PC-3 (cell line): ENCODE data around the gene LIMS2. TPM values are rescaled to one million over a fixed set of nuclear protein-coding genes. Genes with fewer than 3 reads are reported as not detected.

Experiments used
- ATAC-seq: fragments of 200-7000 bp; cut with Tn5 transposase; 2 replicates; pipeline ENCODE4 v1.9.1; 2020; ENCODE audit warnings: mild to moderate bottlenecking, moderate library complexity
- BruUV-seq: library from RNA; stranded (reverse); fragments of 400-500 nt; replicated peaks from 2 replicates; lab custom pipeline; 2021; lab: Mats Ljungman, UMichigan
- CTCF ChIA-PET: fragments of 300-600 bp; sonication (Branson Sonifier 250); formaldehyde crosslinking; loops from one replicate; lab custom pipeline; 2022; ENCODE audit warnings: antibody characterized with exemption; lab: Charles Lee
- POLR2A ChIA-PET: fragments of 300-600 bp; sonication (Branson Sonifier 250); formaldehyde crosslinking; loops from one replicate; lab custom pipeline; 2022; ENCODE audit warnings: antibody characterized with exemption; ENCODE audit not compliant: unreplicated experiment; lab: Charles Lee
- DNase-seq: peaks from one replicate; pipeline ENCODE4 v3.0.0-alpha.2; 2015
- H2AFZ ChIP-seq: fragments of 300-600 bp; sonication (generic); 2 replicates; pipeline ENCODE4 v1.6.0; 2016; ENCODE audit warnings: antibody characterized with exemption, low read length
- H3F3A ChIP-seq: fragments of 300-600 bp; sonication (generic); one replicate; pipeline ENCODE4 v1.6.0; 2017; ENCODE audit warnings: antibody characterized with exemption, low read length, control low read depth, mild to moderate bottlenecking; ENCODE audit not compliant: unreplicated experiment
- H3K27ac ChIP-seq: fragments of 300-600 bp; sonication (generic); 2 replicates; pipeline ENCODE4 v1.5.1; 2016; ENCODE audit warnings: mild to moderate bottlenecking, low read length
- H3K27me3 ChIP-seq: fragments of 300-600 bp; sonication (generic); 2 replicates; pipeline ENCODE4 v1.6.1; 2016; ENCODE audit warnings: low read length, mixed read lengths
- H3K36me3 ChIP-seq: fragments of 300-600 bp; sonication (generic); 2 replicates; pipeline ENCODE4 v1.6.1; 2016; ENCODE audit warnings: low read depth, mixed run types, low read length, mixed read lengths
- H3K4me1 ChIP-seq: fragments of 300-600 bp; sonication (generic); 2 replicates; pipeline ENCODE4 v1.5.1; 2016; ENCODE audit warnings: low read length; ENCODE audit not compliant: insufficient read depth
- H3K4me2 ChIP-seq: fragments of 300-600 bp; sonication (generic); 2 replicates; pipeline ENCODE4 v1.6.0; 2016; ENCODE audit warnings: low read length
- H3K4me3 ChIP-seq: fragments of 300-600 bp; sonication (generic); 2 replicates; pipeline ENCODE4 v1.5.1; 2016; ENCODE audit warnings: mild to moderate bottlenecking, low read length, mixed read lengths
- H3K79me2 ChIP-seq: fragments of 300-600 bp; sonication (generic); 2 replicates; pipeline ENCODE4 v1.6.1; 2017; ENCODE audit warnings: low read length, mixed read lengths
- H3K9ac ChIP-seq: fragments of 300-600 bp; sonication (generic); 2 replicates; pipeline ENCODE4 v1.6.0; 2016; ENCODE audit warnings: mild to moderate bottlenecking, low read length
- H3K9me2 ChIP-seq: fragments of 300-600 bp; sonication (generic); replicated peaks from 2 replicates; pipeline ENCODE4 v1.6.1; 2016; ENCODE audit warnings: mixed run types, low read length, mixed read lengths
- H3K9me3 ChIP-seq: fragments of 300-600 bp; sonication (generic); 2 replicates; pipeline ENCODE4 v1.6.1; 2016; ENCODE audit warnings: low read length, mixed read lengths
- H4K20me1 ChIP-seq: fragments of 300-600 bp; sonication (generic); 2 replicates; pipeline ENCODE4 v1.6.1; 2016; ENCODE audit warnings: low read length, mixed read lengths
- EZH2 ChIP-seq: fragments of 300-600 bp; sonication (generic); IDR thresholded peaks from one replicate; pipeline ENCODE4 v1.6.1; 2017; ENCODE audit warnings: antibody characterized with exemption, mild to moderate bottlenecking, low read length; ENCODE audit not compliant: unreplicated experiment
- EZH2phosphoT487 ChIP-seq: fragments of 300-600 bp; sonication (generic); IDR thresholded peaks from 2 replicates; pipeline ENCODE4 v1.6.1; 2018; ENCODE audit warnings: mild to moderate bottlenecking, antibody characterized with exemption, low read length, borderline replicate concordance
- intact Hi-C: fragments of 100-400 bp; cut with micrococcal nuclease; formaldehyde crosslinking; loops from 2 replicates; pipeline ENCODE4 v1.9.0; 2023
- total RNA-seq: library from RNA; depleted of rRNA; stranded (reverse); fragments of >200 nt; gene quantifications from 2 replicates; pipeline ENCODE4 v1.2.3, GENCODE V29; 2014
- TF ChIP-seq, protein P1 (sequence below): fragments of 300-600 bp; sonication (generic); conservative IDR thresholded peaks from 2 replicates; pipeline ENCODE4 v1.5.1; 2017; ENCODE audit warnings: antibody characterized with exemption, low read depth, mild to moderate bottlenecking, low read length

LIMS2 gene
- total RNA-seq, 1 experiment from 2014 or later: 5.0 TPM

DNA sequence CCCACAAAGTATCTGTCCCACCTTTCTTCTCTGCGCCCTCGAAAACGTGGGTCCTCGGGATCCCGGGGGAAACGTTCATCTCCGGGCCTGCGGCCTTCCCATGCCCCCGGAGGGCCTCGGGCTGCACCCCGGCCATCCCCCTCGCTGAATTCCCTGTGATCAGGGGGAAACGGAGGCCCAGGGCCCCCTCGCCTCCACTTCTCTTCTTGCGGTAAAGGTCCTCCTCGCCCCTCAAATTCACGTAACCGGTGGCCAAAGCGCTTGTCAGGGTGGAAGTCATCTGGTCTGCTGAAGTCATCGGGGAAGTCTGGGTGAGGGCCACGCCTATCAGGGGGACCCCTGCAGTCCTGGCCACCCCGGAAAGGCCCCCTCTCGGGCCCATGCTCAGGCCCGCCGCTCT, 38.2 kb upstream of the LIMS2 start:
- H3F3A ChIP-seq: no peaks in the 10 kb centered on the region
- CTCF ChIA-PET: interaction anchor here (0.6 kb wide), 1 partner anchor 13 kb away, joined by 3 read pairs; no protein-coding TSS in a partner anchor
- POLR2A ChIA-PET: no interaction called here
- H3K36me3 ChIP-seq: peaks cover 24% of the 10 kb centered on the region
- H3K4me1 ChIP-seq: no peaks in the 10 kb centered on the region
- H2AFZ ChIP-seq: no peak overlapping the region
- TF ChIP-seq EZH2: no peak
- TF ChIP-seq EZH2phosphoT487: no peak
- TF ChIP-seq, protein P1, sequence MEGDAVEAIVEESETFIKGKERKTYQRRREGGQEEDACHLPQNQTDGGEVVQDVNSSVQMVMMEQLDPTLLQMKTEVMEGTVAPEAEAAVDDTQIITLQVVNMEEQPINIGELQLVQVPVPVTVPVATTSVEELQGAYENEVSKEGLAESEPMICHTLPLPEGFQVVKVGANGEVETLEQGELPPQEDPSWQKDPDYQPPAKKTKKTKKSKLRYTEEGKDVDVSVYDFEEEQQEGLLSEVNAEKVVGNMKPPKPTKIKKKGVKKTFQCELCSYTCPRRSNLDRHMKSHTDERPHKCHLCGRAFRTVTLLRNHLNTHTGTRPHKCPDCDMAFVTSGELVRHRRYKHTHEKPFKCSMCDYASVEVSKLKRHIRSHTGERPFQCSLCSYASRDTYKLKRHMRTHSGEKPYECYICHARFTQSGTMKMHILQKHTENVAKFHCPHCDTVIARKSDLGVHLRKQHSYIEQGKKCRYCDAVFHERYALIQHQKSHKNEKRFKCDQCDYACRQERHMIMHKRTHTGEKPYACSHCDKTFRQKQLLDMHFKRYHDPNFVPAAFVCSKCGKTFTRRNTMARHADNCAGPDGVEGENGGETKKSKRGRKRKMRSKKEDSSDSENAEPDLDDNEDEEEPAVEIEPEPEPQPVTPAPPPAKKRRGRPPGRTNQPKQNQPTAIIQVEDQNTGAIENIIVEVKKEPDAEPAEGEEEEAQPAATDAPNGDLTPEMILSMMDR: no peak
- DNase-seq: no peak
- BruUV-seq: no TSS peak
- no peak overlapping the region for H3K4me2 ChIP-seq
- H3K27me3 ChIP-seq: no peaks in the 10 kb centered on the region
- no peaks in the 10 kb centered on the region for H3K79me2 ChIP-seq
- intact Hi-C loops: no loop called here
- H3K27ac ChIP-seq: no peak overlapping the region
- no peak for ATAC-seq
- H3K9me3 ChIP-seq: no peaks in the 10 kb centered on the region
- no peak overlapping the region for H3K4me3 ChIP-seq
- H3K9me2 ChIP-seq: no peaks in the 10 kb centered on the region
- no peak overlapping the region for H3K9ac ChIP-seq
- no peaks in the 10 kb centered on the region for H4K20me1 ChIP-seq

DNA sequence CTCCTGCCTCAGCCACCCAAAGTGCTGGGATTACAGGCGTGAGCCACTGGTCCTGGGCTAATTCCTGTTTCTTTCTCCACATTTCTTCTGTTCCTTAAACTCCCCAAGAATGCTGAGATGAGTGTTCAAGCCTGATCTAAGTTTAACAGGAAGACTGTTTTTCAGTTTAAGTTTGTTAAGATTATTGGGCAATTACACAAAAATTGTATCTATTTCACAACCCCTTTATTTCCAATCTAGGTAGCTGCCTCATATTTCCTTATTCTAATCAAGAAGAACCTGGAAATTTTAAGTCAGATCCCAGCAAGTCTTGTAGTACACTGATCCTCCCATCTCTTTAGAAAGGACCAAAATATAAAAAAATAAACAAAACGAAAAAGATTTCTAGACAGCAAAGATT, 37.7 kb upstream of the LIMS2 start:
- ChIA-PET CTCF (no interaction called here), POLR2A (no interaction called here)
- no peaks in the 10 kb centered on the region for H3K79me2 ChIP-seq
- H4K20me1 ChIP-seq: no peaks in the 10 kb centered on the region
- peaks cover 28% of the 10 kb centered on the region for H3K36me3 ChIP-seq
- no peaks in the 10 kb centered on the region for H3K9me3 ChIP-seq
- H3K4me1 ChIP-seq: no peaks in the 10 kb centered on the region
- intact Hi-C loops: no loop called here
- no peak overlapping the region for H3K4me3 ChIP-seq
- BruUV-seq: no TSS peak
- no peak overlapping the region for H3K4me2 ChIP-seq
- no peaks in the 10 kb centered on the region for H3K27me3 ChIP-seq
- TF ChIP-seq, protein P1: no peak
- TF ChIP-seq EZH2phosphoT487: no peak
- TF ChIP-seq EZH2: no peak
- H2AFZ ChIP-seq: no peak overlapping the region
- H3K27ac ChIP-seq: no peak overlapping the region
- no peak for ATAC-seq
- no peak overlapping the region for H3K9ac ChIP-seq
- H3F3A ChIP-seq: no peaks in the 10 kb centered on the region
- H3K9me2 ChIP-seq: no peaks in the 10 kb centered on the region
- no peak for DNase-seq

- Histone ChIP-seq H3K79me2 (peaks cover 7% of the 10 kb centered on the region), H3K4me3 (no peak overlapping the region), H3F3A (no peaks in the 10 kb centered on the region), H3K9ac (no peak overlapping the region), H3K27ac (no peak overlapping the region), H4K20me1 (no peaks in the 10 kb centered on the region), H3K4me1 (peaks cover 9% of the 10 kb centered on the region; the same call in 1 of the 2 replicates), H3K4me2 (no peak overlapping the region), H3K27me3 (no peaks in the 10 kb centered on the region), H3K36me3 (peaks cover 21% of the 10 kb centered on the region), H2AFZ (no peak overlapping the region), H3K9me2 (no peaks in the 10 kb centered on the region), H3K9me3 (no peaks in the 10 kb centered on the region)
- DNase-seq: no peak
- BruUV-seq: no TSS peak
- CTCF ChIA-PET: no interaction called here
- POLR2A ChIA-PET: no interaction called here
- ATAC-seq: no peak
- intact Hi-C loops: no loop called here
- TF ChIP-seq EZH2: no peak
- TF ChIP-seq, protein P1: no peak
Measured at GRCh38 chr2:127709336-127709735, 34.0 kb upstream of the LIMS2 start.
